SKM-1 (cell line): ENCODE data around the gene TGFB1I1.
"Not testable (repeated sequence)": the region's sequence is repeated elsewhere in the genome, so short reads cannot be mapped to it uniquely, and the experiment has no call there.

Experiments
- DNase-seq: peaks from one replicate; lab custom pipeline; 2025; ENCODE audit not compliant: unreplicated experiment; lab: John Stamatoyannopoulos, UW

Gene TGFB1I1

GRCh38 chr16:31508706-31509195, 36.8 kb downstream of the TGFB1I1 start:
- no peak for DNase-seq

GRCh38 chr16:31513126-31513525, 41.2 kb downstream of the TGFB1I1 start:
- DNase-seq = no peak

- DNase-seq = no peak
These were observed 41.9 kb downstream of the TGFB1I1 start for GRCh38 chr16:31513884-31514283.

DNA sequence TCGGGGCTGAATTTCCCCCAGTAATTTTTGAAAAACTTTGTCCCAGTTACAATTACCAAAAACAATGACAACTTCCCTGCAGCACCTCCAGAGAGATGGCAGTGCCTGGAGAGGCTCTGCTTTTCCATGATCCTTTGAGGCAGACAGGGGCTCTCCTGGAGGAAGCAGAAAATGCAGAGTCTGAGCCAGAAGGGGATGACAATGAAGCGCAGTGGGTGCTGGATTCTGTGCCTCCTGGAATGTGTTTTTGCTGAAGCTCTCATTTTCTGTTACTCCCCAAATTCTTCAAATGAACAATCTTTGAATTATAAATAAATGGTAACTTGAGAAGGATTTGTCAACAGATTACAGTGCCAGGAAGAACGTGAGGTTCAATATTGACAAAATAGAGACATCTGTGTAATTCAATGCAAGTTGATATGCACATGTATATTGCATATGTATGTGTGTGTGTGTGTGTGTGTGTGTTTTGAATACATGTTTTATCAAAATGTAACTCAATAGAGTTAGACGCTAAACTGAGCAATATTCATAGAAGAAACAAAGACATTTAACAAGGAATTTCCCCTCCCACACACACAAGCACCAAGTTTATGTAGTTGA, 45.9 kb downstream of the TGFB1I1 start:
- DNase-seq = no peak

DNA sequence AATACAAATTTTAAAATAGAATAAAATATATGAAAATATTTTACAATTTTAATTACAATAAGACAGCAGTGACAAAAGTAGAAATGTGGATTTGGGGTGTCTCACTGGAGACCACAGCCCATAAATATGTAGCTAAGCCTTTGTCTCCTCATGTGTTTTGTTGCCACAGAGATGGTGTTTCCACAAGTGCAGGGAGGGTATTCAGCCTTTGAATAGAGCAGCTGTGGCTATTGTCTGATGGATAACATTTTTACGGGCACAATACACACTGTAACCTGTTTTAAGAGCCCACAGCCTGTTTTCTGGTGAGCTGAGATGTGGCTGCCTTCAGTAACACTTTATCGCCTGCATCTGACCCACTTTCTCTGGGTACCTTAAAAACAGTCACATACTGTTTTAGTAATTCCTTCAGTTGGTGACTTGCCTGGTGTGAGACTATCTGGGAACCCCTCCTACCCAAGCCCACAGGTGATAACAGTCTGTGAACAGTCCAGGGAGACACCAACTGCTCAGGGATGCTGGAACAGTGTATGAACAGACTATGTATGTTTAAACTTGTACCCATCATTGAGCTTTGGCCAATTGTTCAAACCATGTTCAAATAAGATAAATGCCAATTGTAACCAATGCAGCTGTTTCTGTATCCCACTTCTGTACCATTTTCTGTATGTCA, 47.9 kb downstream of the TGFB1I1 start:
- DNase-seq = no peak

DNA sequence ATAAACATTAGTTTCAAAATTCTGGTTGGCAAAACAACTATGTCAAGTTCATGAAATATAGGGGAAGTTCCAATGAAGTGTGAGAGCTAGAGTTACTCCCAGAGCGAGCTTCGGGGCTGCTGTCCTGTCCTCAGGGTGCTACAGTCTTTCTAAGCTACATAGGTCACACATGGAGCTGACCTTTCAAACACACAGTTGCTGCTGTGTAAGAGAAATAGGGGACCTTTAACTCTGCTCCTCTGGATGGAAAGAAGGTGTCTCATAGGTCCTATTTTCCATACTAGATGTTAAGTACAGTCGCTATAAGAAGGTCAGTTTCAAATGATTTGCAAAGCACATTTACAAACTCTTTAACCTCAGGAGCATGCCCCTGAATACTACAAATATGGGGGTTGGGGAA, 49.4 kb downstream of the TGFB1I1 start:
- DNase-seq = no peak

GRCh38 chr16:31522071-31522470, 50.1 kb downstream of the TGFB1I1 start:
- no peak for DNase-seq

DNA sequence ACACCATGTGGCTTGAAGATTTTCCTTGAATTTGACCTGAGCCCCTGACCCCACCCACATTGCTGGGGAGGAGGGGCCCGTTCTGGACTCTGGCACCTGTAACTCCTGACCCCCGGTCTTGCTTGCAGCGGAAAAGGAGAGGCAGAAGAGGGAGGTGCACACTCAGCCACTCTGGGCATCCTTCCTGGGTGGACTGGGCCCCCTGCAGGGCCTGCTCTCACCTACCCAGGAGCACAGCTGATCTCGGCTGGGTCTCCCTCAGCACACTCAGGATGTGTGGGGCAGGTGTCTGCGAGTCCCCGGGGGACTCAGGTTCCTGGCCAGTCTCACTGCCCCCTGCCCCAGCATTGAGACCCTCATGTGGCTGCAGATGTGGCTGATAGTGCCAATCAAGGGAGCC, 51.8 kb downstream of the TGFB1I1 start:
- DNase-seq = not testable (repeated sequence)

DNA sequence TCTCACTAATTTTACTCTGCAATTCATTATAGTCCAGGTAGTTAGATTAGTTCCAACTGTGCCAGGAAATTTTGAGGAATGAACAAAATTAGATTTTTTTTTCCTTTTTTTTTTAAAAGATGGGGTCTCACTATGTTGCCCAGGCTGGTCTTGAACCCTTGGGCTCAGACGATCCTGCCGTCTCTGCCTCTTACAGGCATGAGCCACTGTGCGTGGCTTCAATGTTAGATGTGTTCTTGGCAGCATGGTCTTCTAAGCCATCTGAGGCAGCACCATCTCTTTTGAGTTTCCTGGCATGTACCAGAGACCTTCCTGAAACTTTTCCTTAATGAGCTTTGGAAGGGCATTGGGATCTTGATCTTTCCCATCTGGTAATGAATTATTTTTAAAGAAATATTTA, 53.2 kb downstream of the TGFB1I1 start:
- DNase-seq = no peak
